ENCODE data around the gene ATXN2L. TPM values are rescaled to one million over a fixed set of nuclear protein-coding genes. Genes with fewer than 3 reads are reported as not detected.

ATXN2L gene
- total RNA-seq, 2 donors from 2014 or later: 79.9 to 84.3 TPM

GRCh38 chr16:28842696-28843095 lies 19.9 kb downstream of the ATXN2L start:
- Histone ChIP-seq H3K27ac (no peak overlapping the region), H3K4me1 (ENCODE audit: control insufficient read depth in 1 of 2, low read depth in 2 of 2) (peaks cover 3 to 22% of the 10 kb centered on the region in 2 donors), H3K36me3 (peaks cover 31% of the 10 kb centered on the region), H3K27me3 (replicated peaks; ENCODE audit: insufficient read depth) (no peaks in the 10 kb centered on the region), H3K9me3 (no peaks in the 10 kb centered on the region), H3K4me3 (no peak overlapping the region)
- DNase-seq (ENCODE audit: low spot score): no peak
- no peak for TF ChIP-seq CTCF (IDR thresholded peaks at IDR 0.05)
- no peak for ATAC-seq (ENCODE audit: insufficient number of reproducible peaks, low FRiP score, low read depth)

GRCh38 chr16:28843766-28844165 lies 21.0 kb downstream of the ATXN2L start:
- Histone ChIP-seq H3K4me1 (ENCODE audit: control insufficient read depth in 1 of 2, low read depth in 2 of 2) (peaks cover 3 to 22% of the 10 kb centered on the region in 2 donors), H3K27ac (no peak overlapping the region), H3K9me3 (no peaks in the 10 kb centered on the region), H3K4me3 (no peak overlapping the region), H3K27me3 (replicated peaks; ENCODE audit: insufficient read depth) (no peaks in the 10 kb centered on the region), H3K36me3 (peaks cover 31% of the 10 kb centered on the region)
- ATAC-seq (ENCODE audit: insufficient number of reproducible peaks, low FRiP score, low read depth) (no peak), DNase-seq (ENCODE audit: low spot score) (no peak)
- TF ChIP-seq CTCF (IDR thresholded peaks at IDR 0.05): no peak

- H3K36me3 ChIP-seq: peaks cover 31% of the 10 kb centered on the region
- peaks cover 3 to 22% of the 10 kb centered on the region in 2 donors for H3K4me1 ChIP-seq (ENCODE audit: control insufficient read depth in 1 of 2, low read depth in 2 of 2)
- H3K27ac ChIP-seq: no peak overlapping the region
- ATAC-seq (ENCODE audit: insufficient number of reproducible peaks, low FRiP score, low read depth) (no peak), DNase-seq (ENCODE audit: low spot score) (no peak)
- no peaks in the 10 kb centered on the region for H3K9me3 ChIP-seq
- H3K27me3 ChIP-seq (replicated peaks; ENCODE audit: insufficient read depth): no peaks in the 10 kb centered on the region
- TF ChIP-seq CTCF (IDR thresholded peaks at IDR 0.05): no peak
- no peak overlapping the region for H3K4me3 ChIP-seq
Observed at GRCh38 chr16:28844226-28844885, 21.6 kb downstream of the ATXN2L start.

GRCh38 chr16:28845293-28845692 lies 22.5 kb downstream of the ATXN2L start:
- no peak for TF ChIP-seq CTCF (IDR thresholded peaks at IDR 0.05)
- ATAC-seq (ENCODE audit: insufficient number of reproducible peaks, low FRiP score, low read depth) (no peak), DNase-seq (ENCODE audit: low spot score) (no peak)
- Histone ChIP-seq H3K36me3 (peaks cover 31% of the 10 kb centered on the region), H3K4me1 (ENCODE audit: control insufficient read depth in 1 of 2, low read depth in 2 of 2) (peaks cover 3 to 22% of the 10 kb centered on the region in 2 donors), H3K27me3 (replicated peaks; ENCODE audit: insufficient read depth) (no peaks in the 10 kb centered on the region), H3K27ac (no peak overlapping the region), H3K4me3 (peak overlapping the region; percentile 89), H3K9me3 (no peaks in the 10 kb centered on the region)

- H3K27ac ChIP-seq: peak overlapping the region; percentile 69 to 83
- TF ChIP-seq CTCF (IDR thresholded peaks at IDR 0.05): no peak
- no peak for ATAC-seq (ENCODE audit: insufficient number of reproducible peaks, low FRiP score, low read depth)
Observed at GRCh38 chr16:28845761-28846079, 22.9 kb downstream of the ATXN2L start.

More at GRCh38 chr16:28845761-28846079, 22.9 kb downstream of the ATXN2L start:
- H3K4me1 ChIP-seq (ENCODE audit: control insufficient read depth in 1 of 2, low read depth in 2 of 2): peaks cover 3 to 22% of the 10 kb centered on the region in 2 donors
- no peak for DNase-seq (ENCODE audit: low spot score)
- peaks cover 31% of the 10 kb centered on the region for H3K36me3 ChIP-seq
- no peaks in the 10 kb centered on the region for H3K9me3 ChIP-seq
- H3K27me3 ChIP-seq (replicated peaks; ENCODE audit: insufficient read depth): no peaks in the 10 kb centered on the region
- peak overlapping the region; percentile 89 for H3K4me3 ChIP-seq
